Kidney tubule cell (primary cell): ENCODE measurements around the gene CFAP68.
"Not testable (repeated sequence)": the region's sequence is repeated elsewhere in the genome, so short reads cannot be mapped to it uniquely, and the experiment has no call there.

ENCODE experiments used
- DNase-seq: peaks from one replicate; pipeline ENCODE4 v3.0.0-alpha.2; 2018; ENCODE audit warnings: low spot score

The CFAP68 gene

GRCh38 chr11:111918390-111919256 is 39.3 kb downstream of the CFAP68 start, which contains the start of gene C11orf52:
Gene C11orf52 (plus strand): TSS chr11:111918913. CDS start chr11:111918973, 60 bp downstream.
- DNase-seq: peak; percentile 94

GRCh38 chr11:111920908-111921307 is 41.6 kb downstream of the CFAP68 start:
- no peak for DNase-seq

DNA sequence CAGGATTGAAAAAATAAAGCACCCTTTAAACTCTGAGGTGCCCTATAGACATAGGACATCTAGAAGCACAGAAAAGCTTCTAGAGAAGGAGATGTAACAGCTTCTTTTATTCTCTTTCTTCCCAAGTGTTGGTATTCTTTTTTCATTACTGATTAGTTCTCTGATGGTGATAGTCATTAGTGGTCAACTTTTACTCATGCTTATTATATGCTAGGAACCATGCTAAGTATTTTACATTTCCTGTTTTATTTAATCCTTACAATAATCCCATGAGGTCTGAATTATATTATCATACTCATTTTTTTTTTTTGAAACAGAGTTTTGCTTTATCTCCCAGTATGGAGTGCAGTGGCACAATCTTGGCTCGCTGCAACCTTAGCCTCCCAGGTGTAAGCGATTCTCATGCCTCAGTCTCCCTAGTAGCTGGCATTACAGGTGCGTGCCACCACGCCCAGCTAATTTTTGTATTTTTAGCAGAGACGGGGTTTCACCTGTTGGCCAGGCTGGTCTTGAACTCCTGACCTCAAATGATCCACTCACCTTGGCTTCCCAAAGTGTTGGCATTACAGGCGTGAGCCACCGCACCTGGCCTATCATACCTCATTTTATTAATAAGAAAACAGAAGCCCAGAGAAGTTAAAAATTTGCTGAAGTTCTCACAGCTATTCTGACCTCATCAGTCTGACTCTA is 42.3 kb downstream of the CFAP68 start:
- no peak for DNase-seq

- DNase-seq: peak; percentile 41
Measured at GRCh38 chr11:111922803-111923202, 43.5 kb downstream of the CFAP68 start.

GRCh38 chr11:111923351-111923788 is 44.0 kb downstream of the CFAP68 start:
- DNase-seq: peak; percentile 39

GRCh38 chr11:111923951-111924350 is 44.6 kb downstream of the CFAP68 start:
- no peak for DNase-seq

GRCh38 chr11:111925953-111926352 is 46.6 kb downstream of the CFAP68 start:
- DNase-seq: no peak

DNA sequence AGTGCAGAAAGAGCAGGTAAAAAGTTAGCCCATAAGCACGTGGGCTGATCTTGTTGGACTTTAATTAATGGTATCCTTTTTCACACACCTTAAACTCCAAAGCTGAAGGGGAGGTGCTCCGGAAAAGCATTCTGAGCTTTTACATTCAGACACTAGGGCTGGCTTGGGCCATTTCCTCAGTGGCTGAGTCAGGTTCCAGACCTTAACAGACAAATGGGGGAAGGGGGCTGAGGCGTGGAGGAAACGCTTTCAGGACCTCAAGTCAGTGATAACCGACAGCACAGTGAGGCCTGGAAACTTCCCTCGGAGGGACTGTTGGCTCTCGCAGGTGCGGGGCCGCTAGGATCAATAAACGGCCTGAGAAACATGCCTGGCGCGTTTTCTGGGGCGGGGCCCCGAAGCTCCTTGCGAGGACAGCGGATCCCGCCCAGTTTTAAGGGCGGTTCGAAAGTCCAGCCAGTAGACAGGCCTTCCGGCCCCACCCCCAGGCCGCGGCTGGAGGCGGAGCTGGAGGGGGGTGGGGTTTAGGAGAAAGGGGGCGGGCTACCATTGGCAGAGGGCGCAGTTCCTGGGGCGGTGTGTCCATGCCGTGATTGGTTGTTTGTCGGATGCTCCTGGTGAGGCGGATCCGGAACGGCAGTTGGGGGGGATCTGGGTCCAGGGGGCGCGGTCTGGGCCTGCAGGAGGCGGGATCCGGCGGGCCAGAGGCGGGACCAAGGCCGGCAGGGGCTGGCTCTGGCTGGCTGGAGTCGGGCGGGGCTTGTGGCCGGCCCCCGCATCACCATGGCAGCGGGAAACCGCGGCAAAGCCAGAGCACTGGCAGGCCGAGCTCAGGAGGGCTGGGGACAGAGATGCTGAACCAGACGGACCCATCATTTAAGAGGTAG is 47.4 kb downstream of the CFAP68 start:
- DNase-seq: peak; percentile 97

GRCh38 chr11:111930472-111930871 is 51.1 kb downstream of the CFAP68 start:
- DNase-seq: no peak

- DNase-seq: no peak
Measured at GRCh38 chr11:111932611-111932950, 53.2 kb downstream of the CFAP68 start.

DNA sequence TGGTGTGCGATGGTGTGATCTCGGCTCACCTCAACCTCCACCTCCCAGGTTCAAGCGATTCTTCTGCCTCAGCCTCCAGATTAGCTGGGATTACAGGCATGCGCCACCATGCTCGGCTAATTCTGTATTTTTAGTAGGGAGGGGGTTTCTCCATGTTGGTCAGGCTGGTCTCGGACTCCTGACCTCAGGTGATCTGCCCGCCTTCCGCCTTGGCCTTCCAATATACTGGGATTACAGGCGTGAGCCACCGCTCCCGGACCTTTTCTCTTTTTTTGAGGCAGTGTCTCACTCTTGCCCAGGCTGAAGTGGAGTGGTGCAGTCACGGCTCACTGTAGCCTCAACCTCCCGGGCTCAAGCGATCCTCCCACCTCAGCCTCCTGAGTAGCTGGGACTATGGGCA is 53.8 kb downstream of the CFAP68 start:
- DNase-seq: not testable (repeated sequence)

- DNase-seq: no peak
Measured at GRCh38 chr11:111933872-111934271, 54.5 kb downstream of the CFAP68 start.

DNA sequence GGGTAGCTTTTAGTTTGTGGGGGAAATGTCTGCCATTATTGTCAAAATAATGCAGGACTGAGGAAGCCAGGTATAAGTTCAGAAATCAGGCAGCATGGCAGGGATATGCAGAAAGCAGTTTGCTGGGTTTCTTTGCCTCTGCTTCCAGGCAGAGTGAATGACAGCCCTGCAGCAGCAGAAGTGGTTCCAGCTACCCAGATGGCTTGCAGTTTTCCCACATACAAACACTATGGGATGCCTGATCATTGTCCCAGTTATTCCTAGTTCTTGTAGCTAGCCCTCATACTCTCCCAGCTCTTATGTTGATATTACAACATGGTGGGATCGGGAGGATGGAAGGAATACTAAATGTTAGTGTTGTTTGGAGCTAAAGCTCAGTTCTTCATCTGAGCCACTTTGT is 55.0 kb downstream of the CFAP68 start:
- no peak for DNase-seq
